Suprapubic skin (tissue), 3 donors: ENCODE data around the gene PSG1.
"Not testable (repeated sequence)": the region's sequence is repeated elsewhere in the genome, so short reads cannot be mapped to it uniquely, and the experiment has no call there.

Source experiments
- POLR2AphosphoS5 ChIP-seq, 3 donors: sonication (generic); formaldehyde crosslinking; IDR thresholded peaks; one replicate each; pipeline ENCODE4 v1.6.1; 2017; ENCODE audit warnings: antibody characterized with exemption in 3 of 3
- TF ChIP-seq, protein P1 (sequence below), 2 donors: fragments of 200-600 bp in 1 of 2; fragments of 450-650 bp in 1 of 2; sonication (generic) in 1 of 2; IDR thresholded peaks; one replicate each; pipeline ENCODE4 v1.5.1; 2016 to 2019; ENCODE audit warnings: antibody characterized with exemption in 2 of 2, mild to moderate bottlenecking in 1 of 2, moderate library complexity in 1 of 2

GRCh38 chr19:42876596-42876995 lies 2.9 kb downstream of the PSG1 start:
- TF ChIP-seq, protein P1, sequence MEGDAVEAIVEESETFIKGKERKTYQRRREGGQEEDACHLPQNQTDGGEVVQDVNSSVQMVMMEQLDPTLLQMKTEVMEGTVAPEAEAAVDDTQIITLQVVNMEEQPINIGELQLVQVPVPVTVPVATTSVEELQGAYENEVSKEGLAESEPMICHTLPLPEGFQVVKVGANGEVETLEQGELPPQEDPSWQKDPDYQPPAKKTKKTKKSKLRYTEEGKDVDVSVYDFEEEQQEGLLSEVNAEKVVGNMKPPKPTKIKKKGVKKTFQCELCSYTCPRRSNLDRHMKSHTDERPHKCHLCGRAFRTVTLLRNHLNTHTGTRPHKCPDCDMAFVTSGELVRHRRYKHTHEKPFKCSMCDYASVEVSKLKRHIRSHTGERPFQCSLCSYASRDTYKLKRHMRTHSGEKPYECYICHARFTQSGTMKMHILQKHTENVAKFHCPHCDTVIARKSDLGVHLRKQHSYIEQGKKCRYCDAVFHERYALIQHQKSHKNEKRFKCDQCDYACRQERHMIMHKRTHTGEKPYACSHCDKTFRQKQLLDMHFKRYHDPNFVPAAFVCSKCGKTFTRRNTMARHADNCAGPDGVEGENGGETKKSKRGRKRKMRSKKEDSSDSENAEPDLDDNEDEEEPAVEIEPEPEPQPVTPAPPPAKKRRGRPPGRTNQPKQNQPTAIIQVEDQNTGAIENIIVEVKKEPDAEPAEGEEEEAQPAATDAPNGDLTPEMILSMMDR (IDR thresholded peaks at IDR 0.05), result not testable (repeated sequence)
- TF ChIP-seq POLR2AphosphoS5 (IDR thresholded peaks at IDR 0.05), result not testable (repeated sequence)
